Progenitor cell of endocrine pancreas (in vitro differentiated cells): ENCODE results near the gene ETV4. TPM values are rescaled to one million over a fixed set of nuclear protein-coding genes. Genes with fewer than 3 reads are reported as not detected.

ENCODE experiments used
- DNase-seq: peaks from one replicate; pipeline ENCODE4 v3.0.0; 2021; ENCODE audit warnings: low spot score; ENCODE audit not compliant: unreplicated experiment
- H3K27ac Mint-ChIP-seq: 2 replicates; pipeline ENCODE4 v1.8.0; 2021; ENCODE audit warnings: mild to moderate bottlenecking, moderate library complexity, mixed read lengths
- H3K27me3 Mint-ChIP-seq: 2 replicates; pipeline ENCODE4 v1.8.0; 2021; ENCODE audit warnings: mixed read lengths
- H3K36me3 Mint-ChIP-seq: 2 replicates; pipeline ENCODE4 v1.8.0; 2022; ENCODE audit warnings: mixed read lengths; ENCODE audit not compliant: insufficient read depth
- H3K4me1 Mint-ChIP-seq: 2 replicates; pipeline ENCODE4 v1.8.0; 2021; ENCODE audit warnings: low read depth, mixed read lengths
- H3K4me3 Mint-ChIP-seq: 2 replicates; pipeline ENCODE4 v1.8.0; 2021; ENCODE audit warnings: low read depth, mild to moderate bottlenecking, moderate library complexity, mixed read lengths
- H3K9me3 Mint-ChIP-seq: 2 replicates; pipeline ENCODE4 v1.8.0; 2021; ENCODE audit warnings: low read depth, mixed read lengths
- total RNA-seq: library from RNA; stranded (reverse); gene quantifications from 2 replicates; pipeline ENCODE4 v1.2.1, GENCODE V29; 2021
- TF ChIP-seq, protein P1 (sequence below): fragments of 200-600 bp; sonication (generic); IDR thresholded peaks from one replicate; pipeline ENCODE4 v1.5.0; 2021; ENCODE audit warnings: antibody characterized with exemption, mild to moderate bottlenecking; ENCODE audit not compliant: unreplicated experiment

ETV4 gene
- total RNA-seq, 1 donor from 2014 or later, result 84.3 TPM

- Mint-ChIP-seq H3K4me1 (peaks cover 18% of the 10 kb centered on the region), H3K4me3 (no peak overlapping the region), H3K27ac (no peak overlapping the region), H3K36me3 (no peaks in the 10 kb centered on the region), H3K27me3 (no peaks in the 10 kb centered on the region), H3K9me3 (peaks cover 4% of the 10 kb centered on the region)
- no peak for DNase-seq
- TF ChIP-seq, protein P1, sequence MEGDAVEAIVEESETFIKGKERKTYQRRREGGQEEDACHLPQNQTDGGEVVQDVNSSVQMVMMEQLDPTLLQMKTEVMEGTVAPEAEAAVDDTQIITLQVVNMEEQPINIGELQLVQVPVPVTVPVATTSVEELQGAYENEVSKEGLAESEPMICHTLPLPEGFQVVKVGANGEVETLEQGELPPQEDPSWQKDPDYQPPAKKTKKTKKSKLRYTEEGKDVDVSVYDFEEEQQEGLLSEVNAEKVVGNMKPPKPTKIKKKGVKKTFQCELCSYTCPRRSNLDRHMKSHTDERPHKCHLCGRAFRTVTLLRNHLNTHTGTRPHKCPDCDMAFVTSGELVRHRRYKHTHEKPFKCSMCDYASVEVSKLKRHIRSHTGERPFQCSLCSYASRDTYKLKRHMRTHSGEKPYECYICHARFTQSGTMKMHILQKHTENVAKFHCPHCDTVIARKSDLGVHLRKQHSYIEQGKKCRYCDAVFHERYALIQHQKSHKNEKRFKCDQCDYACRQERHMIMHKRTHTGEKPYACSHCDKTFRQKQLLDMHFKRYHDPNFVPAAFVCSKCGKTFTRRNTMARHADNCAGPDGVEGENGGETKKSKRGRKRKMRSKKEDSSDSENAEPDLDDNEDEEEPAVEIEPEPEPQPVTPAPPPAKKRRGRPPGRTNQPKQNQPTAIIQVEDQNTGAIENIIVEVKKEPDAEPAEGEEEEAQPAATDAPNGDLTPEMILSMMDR, result no peak
Observed at GRCh38 chr17:43588664-43589435, 42.7 kb upstream of the ETV4 start.

DNA sequence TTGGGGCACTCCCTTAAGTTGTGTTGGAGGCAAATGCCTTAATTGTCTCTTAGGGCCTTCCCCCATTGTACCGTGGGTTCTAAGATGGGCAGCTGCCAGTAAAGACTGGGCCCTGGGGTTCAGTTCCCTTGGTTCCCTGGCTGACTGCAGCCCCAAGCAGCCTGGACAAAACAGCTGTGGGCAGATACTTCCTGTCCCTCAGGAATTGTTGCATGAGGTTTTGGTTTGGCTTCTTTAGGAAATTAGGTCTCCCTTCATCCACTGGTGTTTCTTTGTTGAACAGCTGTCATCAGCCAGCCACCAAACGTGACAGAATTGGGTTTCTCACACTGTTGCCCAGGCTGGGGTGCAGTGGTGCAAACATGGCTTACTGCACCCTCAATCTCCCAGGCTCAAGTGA, 42.0 kb upstream of the ETV4 start:
- no peak for DNase-seq
- Mint-ChIP-seq H3K27me3 (no peaks in the 10 kb centered on the region), H3K4me1 (peaks cover 18% of the 10 kb centered on the region), H3K36me3 (no peaks in the 10 kb centered on the region), H3K4me3 (no peak overlapping the region), H3K9me3 (peaks cover 4% of the 10 kb centered on the region), H3K27ac (no peak overlapping the region)
- TF ChIP-seq, protein P1, result no peak

DNA sequence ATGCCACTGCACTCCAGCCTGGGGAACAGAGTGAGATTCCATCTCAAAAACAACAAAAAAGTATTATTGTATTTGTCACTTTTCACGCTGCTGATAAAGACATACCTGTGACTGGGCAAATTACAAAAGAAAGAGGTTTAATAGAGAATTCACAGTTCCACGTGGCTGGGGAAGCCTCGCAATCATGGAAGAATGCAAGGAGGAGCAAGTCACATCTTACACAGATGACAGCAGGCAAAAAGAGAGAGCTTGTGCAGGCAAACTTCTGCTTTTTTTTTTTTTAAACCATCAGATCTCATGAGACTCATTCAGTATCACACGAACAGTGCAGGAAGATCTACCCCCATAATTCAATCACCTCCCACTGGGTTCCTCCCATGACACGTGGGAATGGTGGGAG, 41.5 kb upstream of the ETV4 start:
- H3K27ac Mint-ChIP-seq, result no peak overlapping the region
- peaks cover 18% of the 10 kb centered on the region for H3K4me1 Mint-ChIP-seq
- no peaks in the 10 kb centered on the region for H3K36me3 Mint-ChIP-seq
- H3K4me3 Mint-ChIP-seq, result no peak overlapping the region
- TF ChIP-seq, protein P1, result no peak
- H3K9me3 Mint-ChIP-seq, result peaks cover 4% of the 10 kb centered on the region
- DNase-seq, result no peak
- H3K27me3 Mint-ChIP-seq, result no peaks in the 10 kb centered on the region

- Mint-ChIP-seq H3K4me1 (peaks cover 12% of the 10 kb centered on the region), H3K36me3 (no peaks in the 10 kb centered on the region), H3K4me3 (no peak overlapping the region), H3K27me3 (no peaks in the 10 kb centered on the region), H3K9me3 (peaks cover 4% of the 10 kb centered on the region), H3K27ac (no peak overlapping the region)
- TF ChIP-seq, protein P1, result no peak
- DNase-seq, result no peak
Observed at GRCh38 chr17:43584666-43585102, 38.5 kb upstream of the ETV4 start.

GRCh38 chr17:43583332-43583731, 37.2 kb upstream of the ETV4 start:
- peaks cover 4% of the 10 kb centered on the region for H3K9me3 Mint-ChIP-seq
- H3K4me1 Mint-ChIP-seq, result peaks cover 23% of the 10 kb centered on the region
- H3K4me3 Mint-ChIP-seq, result no peak overlapping the region
- H3K27ac Mint-ChIP-seq, result no peak overlapping the region
- H3K36me3 Mint-ChIP-seq, result no peaks in the 10 kb centered on the region
- no peak for DNase-seq
- TF ChIP-seq, protein P1, result no peak
- H3K27me3 Mint-ChIP-seq, result no peaks in the 10 kb centered on the region
